Lower lobe of right lung (tissue), 2 donors: ENCODE results near the gene CDK6. TPM values are rescaled to one million over a fixed set of nuclear protein-coding genes. Genes with fewer than 3 reads are reported as not detected.

Experiments used
- ATAC-seq, 2 donors: fragments of 200-7000 bp; cut with Tn5 transposase; one replicate each; pipeline ENCODE4 v1.9.1; 2020 to 2022; ENCODE audit warnings: mild to moderate bottlenecking in 2 of 2, moderate library complexity in 2 of 2
- DNase-seq: peaks from one replicate; pipeline ENCODE4 v3.0.0-alpha.2; 2020
- H3K27ac ChIP-seq: fragments of 200-600 bp; one replicate; pipeline ENCODE4 v1.8.0; 2022
- H3K27me3 ChIP-seq: fragments of 200-600 bp; one replicate; pipeline ENCODE4 v1.8.0; 2022; ENCODE audit warnings: low read depth
- H3K36me3 ChIP-seq: fragments of 200-600 bp; one replicate; pipeline ENCODE4 v1.8.0; 2022; ENCODE audit warnings: mild to moderate bottlenecking
- H3K4me1 ChIP-seq: fragments of 200-600 bp; one replicate; pipeline ENCODE4 v1.8.0; 2022
- H3K4me3 ChIP-seq: fragments of 200-600 bp; one replicate; pipeline ENCODE4 v1.8.0; 2022; ENCODE audit warnings: mild to moderate bottlenecking
- H3K9me3 ChIP-seq: fragments of 200-600 bp; one replicate; pipeline ENCODE4 v1.8.0; 2022
- intact Hi-C: fragments of 100-400 bp; cut with DNase I; formaldehyde crosslinking; loops from one replicate; pipeline ENCODE4 v1.11.0; 2022
- total RNA-seq: library from RNA; stranded (reverse); fragmentation: NEBNext Ultra II Directional; extraction: Animal tissue kit (Norgen Biotek cat#: 25700); gene quantifications from one replicate; pipeline ENCODE4 v1.2.1, GENCODE V29; 2021
- TF ChIP-seq, protein P1 (sequence below): fragments of 200-600 bp; IDR thresholded peaks from one replicate; pipeline ENCODE4 v1.8.0; 2022; ENCODE audit warnings: antibody characterized with exemption, mild to moderate bottlenecking
- donor health status: DM: no; HTN: yes; CAD: no; lungs with severe emphysema.

CDK6 gene
- total RNA-seq, 1 donor from 2014 or later: 21.7 TPM

DNA sequence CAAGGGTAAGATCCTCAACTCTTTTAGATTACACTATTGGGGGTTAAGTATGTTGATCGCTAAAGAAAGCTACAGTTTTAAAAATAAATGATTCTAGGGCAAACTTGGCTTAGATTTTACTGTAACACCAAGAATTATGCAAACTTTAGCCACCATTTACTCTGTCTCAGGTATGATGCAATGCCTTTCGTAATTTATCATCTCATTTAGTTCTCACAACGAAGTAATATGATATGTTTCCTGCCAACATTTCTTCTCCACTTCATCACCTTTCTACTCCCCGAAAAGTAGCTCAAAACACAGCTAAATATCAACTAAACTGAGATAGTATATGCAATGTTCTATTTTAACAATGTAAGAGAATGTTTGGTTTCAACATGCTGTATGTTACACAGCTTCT lies 267.2 kb downstream of the CDK6 start:
- H3K27ac ChIP-seq: no peak overlapping the region
- H3K4me1 ChIP-seq: no peaks in the 10 kb centered on the region
- peaks cover 98% of the 10 kb centered on the region for H3K36me3 ChIP-seq
- no peak overlapping the region for H3K4me3 ChIP-seq
- TF ChIP-seq, protein P1, sequence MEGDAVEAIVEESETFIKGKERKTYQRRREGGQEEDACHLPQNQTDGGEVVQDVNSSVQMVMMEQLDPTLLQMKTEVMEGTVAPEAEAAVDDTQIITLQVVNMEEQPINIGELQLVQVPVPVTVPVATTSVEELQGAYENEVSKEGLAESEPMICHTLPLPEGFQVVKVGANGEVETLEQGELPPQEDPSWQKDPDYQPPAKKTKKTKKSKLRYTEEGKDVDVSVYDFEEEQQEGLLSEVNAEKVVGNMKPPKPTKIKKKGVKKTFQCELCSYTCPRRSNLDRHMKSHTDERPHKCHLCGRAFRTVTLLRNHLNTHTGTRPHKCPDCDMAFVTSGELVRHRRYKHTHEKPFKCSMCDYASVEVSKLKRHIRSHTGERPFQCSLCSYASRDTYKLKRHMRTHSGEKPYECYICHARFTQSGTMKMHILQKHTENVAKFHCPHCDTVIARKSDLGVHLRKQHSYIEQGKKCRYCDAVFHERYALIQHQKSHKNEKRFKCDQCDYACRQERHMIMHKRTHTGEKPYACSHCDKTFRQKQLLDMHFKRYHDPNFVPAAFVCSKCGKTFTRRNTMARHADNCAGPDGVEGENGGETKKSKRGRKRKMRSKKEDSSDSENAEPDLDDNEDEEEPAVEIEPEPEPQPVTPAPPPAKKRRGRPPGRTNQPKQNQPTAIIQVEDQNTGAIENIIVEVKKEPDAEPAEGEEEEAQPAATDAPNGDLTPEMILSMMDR: no peak
- intact Hi-C loops: no loop called here
- no peaks in the 10 kb centered on the region for H3K27me3 ChIP-seq
- DNase-seq (no peak), ATAC-seq (no peak)
- H3K9me3 ChIP-seq: no peaks in the 10 kb centered on the region

DNA sequence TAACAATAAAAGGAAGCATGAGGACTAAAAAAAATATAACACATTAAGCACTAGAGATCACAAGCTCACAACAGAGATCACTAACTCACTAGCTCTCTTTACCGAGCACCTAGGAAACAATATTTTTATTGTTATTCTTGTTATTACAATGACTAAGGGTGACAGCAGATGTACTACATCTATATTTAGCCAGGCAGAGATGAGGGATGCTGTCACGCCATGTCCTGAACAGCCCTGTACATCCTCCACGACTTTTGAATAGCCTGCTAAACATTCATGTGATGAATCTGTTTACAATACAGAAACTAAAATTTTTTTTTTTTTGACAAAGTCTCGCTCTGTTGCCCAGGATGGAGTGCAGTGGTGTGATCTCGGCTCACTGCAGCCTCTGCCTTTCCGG lies 268.9 kb downstream of the CDK6 start:
- Histone ChIP-seq H3K36me3 (peaks cover 100% of the 10 kb centered on the region), H3K4me1 (no peaks in the 10 kb centered on the region), H3K27me3 (no peaks in the 10 kb centered on the region), H3K9me3 (no peaks in the 10 kb centered on the region), H3K27ac (no peak overlapping the region), H3K4me3 (no peak overlapping the region)
- no peak for DNase-seq
- no peak for ATAC-seq
- intact Hi-C loops: no loop called here
- TF ChIP-seq, protein P1: no peak

DNA sequence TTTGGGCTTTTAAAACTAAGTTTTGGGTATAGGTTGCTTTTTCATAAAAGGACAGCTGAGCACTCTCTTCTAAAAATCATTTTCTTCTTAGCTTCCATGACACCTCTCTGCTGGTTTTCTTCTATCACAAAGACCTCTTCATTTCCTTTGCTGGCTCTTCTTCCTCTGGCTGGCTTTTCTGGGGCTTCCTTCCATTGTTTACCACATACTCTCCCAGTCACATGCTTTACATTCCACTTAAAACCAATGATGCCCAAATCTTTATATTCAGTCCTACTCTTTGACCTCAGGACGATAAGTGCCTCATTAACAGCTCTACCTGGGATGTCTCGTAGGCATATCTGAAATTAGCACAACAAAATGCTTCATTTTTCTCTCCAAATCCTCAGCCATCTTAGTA lies 273.0 kb downstream of the CDK6 start:
- ATAC-seq (no peak), DNase-seq (no peak)
- Histone ChIP-seq H3K9me3 (no peaks in the 10 kb centered on the region), H3K27ac (no peak overlapping the region), H3K27me3 (no peaks in the 10 kb centered on the region), H3K36me3 (peaks cover 85% of the 10 kb centered on the region), H3K4me3 (no peak overlapping the region), H3K4me1 (no peaks in the 10 kb centered on the region)
- TF ChIP-seq, protein P1: no peak
- intact Hi-C loops: no loop called here

DNA sequence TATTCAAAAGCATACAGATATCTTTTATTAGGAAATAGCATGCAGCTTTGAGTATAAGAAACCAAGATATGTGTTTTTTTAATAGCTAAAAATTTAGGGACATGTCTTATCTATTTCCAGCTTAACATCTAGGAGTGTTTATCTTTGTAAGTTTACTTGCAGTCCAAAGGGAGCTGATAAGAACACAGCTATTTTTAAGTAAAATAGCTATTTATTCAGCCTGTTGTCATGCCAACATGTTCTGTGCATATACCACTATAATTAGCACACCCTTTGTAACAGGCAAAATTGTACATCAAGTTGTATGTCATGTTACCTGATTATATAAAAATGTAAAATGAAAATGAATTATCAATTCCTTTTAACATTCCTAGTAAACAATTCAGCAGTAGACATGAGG lies 275.8 kb downstream of the CDK6 start:
- Histone ChIP-seq H3K9me3 (no peaks in the 10 kb centered on the region), H3K36me3 (peaks cover 71% of the 10 kb centered on the region), H3K4me1 (no peaks in the 10 kb centered on the region), H3K27me3 (no peaks in the 10 kb centered on the region), H3K27ac (no peak overlapping the region), H3K4me3 (no peak overlapping the region)
- DNase-seq (no peak), ATAC-seq (no peak)
- TF ChIP-seq, protein P1: no peak
- intact Hi-C loops: no loop called here

DNA sequence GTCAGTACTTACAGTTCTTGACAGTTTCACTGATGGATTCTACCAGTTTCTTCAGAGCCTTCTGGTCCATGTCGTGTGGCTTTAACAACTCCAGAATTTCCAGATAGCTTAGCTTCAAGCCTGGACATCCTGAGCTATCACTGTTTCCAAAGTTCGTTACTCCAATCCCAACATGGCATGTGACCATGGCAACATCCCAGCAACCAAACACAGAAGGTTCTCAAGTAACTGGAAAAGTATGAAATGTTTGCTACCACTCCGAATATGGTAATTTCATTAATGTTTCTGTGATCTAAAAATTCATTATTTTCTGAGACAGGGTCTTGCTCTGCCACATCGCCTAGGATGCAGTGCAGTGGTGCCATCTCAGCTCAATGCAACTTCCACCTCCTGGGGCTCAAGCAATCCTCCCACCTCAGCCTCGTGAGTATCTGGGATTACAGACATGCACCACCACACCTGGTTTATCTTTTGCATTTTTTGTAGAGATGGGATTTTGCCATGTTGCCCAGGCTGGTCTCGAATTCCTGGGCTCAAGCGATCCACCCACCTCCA lies 278.5 kb downstream of the CDK6 start:
- peaks cover 44% of the 10 kb centered on the region for H3K36me3 ChIP-seq
- intact Hi-C loops: no loop called here
- H3K27ac ChIP-seq: no peak overlapping the region
- no peak for DNase-seq
- no peak overlapping the region for H3K4me3 ChIP-seq
- no peaks in the 10 kb centered on the region for H3K27me3 ChIP-seq
- TF ChIP-seq, protein P1: no peak
- no peaks in the 10 kb centered on the region for H3K4me1 ChIP-seq
- H3K9me3 ChIP-seq: no peaks in the 10 kb centered on the region
- no peak for ATAC-seq

DNA sequence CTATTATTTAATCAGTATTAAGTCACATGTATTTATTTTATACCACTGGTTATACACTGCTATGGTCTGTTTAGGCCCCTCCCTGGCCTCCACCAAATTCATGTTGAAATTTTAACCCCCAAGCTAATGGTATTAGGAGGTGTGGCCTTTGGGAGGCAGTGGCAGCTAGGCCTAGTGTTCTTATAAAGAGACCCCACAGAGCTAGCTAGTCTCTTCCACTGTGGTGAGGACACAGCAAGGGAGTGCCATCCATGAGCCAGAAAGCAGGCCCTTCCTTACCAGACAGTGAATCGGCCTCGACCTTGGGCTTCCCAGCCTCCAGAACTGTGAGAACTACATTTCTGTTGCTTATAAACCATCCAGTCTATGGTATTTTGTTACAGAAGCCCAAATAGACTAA lies 279.1 kb downstream of the CDK6 start:
- H3K36me3 ChIP-seq: peaks cover 38% of the 10 kb centered on the region
- no peak overlapping the region for H3K27ac ChIP-seq
- DNase-seq (no peak), ATAC-seq (no peak)
- TF ChIP-seq, protein P1: no peak
- no peak overlapping the region for H3K4me3 ChIP-seq
- intact Hi-C loops: no loop called here
- no peaks in the 10 kb centered on the region for H3K4me1 ChIP-seq
- H3K27me3 ChIP-seq: no peaks in the 10 kb centered on the region
- no peaks in the 10 kb centered on the region for H3K9me3 ChIP-seq
